GM19372 (cell line): ENCODE results near the gene MYCBP2.
"Not testable (repeated sequence)": the region's sequence is repeated elsewhere in the genome, so short reads cannot be mapped to it uniquely, and the experiment has no call there.

Source experiments
- ATAC-seq: cut with Tn5 transposase; IDR thresholded peaks from one replicate; pipeline ENCODE4 v1.9.1; 2021; ENCODE audit warnings: mild to moderate bottlenecking, low read depth, moderate library complexity; ENCODE audit not compliant: unreplicated experiment

Gene MYCBP2

DNA sequence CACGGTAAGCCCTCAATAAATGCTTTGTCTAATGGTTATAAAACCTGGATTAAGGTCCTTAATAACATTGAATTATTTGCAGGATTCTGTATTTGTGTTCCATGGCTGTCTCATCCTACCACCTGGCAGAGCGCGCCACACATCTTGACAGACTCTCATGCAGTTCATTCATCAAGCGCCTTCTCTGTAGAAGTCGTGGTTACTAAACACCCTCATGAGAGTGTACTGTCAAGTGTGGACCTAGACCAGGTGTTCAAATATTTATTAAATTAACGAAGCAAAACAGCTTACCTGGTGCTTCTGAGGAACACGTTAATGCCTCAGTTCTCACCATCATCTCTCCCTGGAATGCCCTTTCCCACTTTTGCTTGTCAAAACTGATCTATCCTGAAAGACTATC is 286.8 kb downstream of the MYCBP2 start:
- ATAC-seq: no peak

DNA sequence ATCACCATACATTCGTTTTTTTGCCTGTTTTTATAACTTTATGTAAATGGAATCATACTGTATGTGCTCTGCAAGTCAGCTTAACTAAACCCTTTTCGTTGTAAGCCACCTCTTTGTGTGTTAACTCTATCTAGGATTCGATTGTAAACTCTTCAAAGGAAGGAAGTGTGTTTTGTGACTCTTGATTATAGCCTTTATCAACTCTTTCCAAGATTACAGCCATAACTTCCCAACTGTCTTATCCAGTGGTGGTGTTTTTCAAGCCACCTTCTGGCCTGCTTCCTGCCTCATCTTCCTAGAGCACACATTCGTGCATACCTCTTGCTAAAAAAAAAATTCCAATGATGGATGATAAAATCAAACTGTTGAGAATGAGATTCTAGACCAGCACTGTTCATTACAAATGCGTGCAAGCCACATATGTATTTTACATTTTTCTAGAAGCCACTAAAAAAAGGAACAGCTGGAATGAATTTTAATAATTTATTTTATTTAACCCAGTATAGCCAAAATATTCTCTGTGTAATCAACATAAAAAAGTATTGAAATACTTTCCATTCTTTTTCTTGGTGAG is 287.9 kb downstream of the MYCBP2 start:
- no peak for ATAC-seq

DNA sequence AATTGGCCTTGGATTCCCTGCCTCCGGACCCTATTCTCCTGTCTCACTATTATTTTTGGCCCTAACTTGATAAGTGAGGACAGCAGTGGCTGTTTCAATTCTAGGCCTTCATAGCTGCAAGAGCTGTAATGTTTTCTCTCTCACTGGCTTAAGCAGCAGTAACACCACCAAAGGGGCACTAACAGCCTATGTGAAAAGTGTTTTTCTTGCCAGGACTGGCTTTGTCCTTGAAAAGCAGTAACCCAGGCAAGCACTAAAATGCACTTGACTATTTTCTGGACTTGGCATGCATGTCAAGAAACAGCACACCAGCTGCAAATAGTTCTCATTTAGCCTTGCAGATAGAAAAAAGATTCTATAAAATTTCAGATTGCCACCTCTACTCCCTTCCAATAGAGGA is 290.6 kb downstream of the MYCBP2 start:
- ATAC-seq: no peak

DNA sequence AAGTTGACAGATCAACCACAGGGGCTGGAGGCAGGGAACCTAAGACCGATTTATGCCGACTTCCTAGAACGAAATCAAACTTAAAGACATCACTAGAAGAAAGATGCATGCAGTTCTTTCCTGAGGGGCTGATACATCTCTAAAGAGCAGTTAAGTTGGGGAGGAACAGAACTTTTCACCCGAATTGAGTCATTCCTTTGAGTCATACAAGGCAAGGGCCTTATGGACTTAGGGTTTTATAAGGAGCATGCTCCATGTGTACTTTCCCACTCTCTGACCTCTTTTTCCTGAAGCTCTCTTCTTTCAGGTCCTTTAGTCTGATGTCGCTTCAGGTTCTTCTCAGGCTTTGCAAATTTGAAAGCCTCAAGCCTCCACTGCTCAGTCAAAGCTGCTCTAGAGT is 292.0 kb downstream of the MYCBP2 start:
- ATAC-seq: no peak

DNA sequence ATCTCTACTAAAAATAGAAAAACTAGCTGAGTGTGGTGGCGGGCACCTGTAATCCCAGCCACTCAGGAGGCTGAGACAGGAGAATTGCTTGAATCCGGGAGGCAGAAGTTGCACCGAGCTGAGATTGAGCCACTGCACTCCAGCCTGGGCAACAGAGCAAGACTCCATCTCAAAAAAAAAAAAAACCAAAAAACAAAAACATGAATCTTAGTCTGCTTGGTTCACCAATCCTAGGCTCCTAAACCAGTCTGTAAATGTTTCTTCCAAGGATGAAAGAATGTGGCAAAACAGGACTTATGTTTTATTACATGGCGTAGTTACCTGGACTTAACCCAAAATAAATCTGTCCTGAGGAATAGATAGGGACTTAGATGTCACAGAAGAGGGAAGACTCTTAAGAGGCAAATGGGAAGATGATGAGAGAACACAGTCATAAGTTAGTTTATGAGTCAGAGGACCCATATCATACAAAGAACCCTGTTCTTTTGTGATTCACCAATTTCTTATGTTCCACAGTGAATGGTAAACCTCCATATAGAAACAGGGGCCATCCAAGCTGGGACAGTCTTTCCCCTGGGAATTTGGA is 293.1 kb downstream of the MYCBP2 start:
- ATAC-seq: no peak

DNA sequence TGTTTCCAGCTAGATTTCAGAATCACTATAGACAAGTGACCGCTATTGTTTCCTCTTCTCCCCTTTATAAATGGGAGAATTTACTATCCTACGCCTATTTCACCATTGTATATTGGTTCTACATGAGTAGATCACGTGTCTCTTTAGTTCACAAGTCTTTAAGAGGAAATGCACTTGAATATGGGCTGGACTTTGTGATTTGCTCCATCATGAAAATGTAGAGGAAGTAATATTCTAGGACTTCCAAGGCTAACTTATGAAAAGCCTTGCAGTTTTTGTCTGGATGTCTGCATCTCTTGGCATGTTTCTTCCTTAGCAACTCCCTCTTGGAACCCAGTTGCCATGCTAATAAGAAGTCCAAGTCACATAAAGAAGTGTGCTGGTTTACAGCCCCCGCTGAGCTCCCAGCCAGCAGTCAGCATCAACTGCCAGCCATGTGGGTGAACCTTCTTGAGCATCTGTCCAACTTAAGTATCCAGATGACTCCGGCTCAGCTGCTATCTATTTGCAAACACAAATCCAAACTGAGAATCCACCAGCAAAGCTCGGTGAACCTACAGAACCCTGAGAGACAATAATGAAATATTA is 295.1 kb downstream of the MYCBP2 start:
- no peak for ATAC-seq

DNA sequence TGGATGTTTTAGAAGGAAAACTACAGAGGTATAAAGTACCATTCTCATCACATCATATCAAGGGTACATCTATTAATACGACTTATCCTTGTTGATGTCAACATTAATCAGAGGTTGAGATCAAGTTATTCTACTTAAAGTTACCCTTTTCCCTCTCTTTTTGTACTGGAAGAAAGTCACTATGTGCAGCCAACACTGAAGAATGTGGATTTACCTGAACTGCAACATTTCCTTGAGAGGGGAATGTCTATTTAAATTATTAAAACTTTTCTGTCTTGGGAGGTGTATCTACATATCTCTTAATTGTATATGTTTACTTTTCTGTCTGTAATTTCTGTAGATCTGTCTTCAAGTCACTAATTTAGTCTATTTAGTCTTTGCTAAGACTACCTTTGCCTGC is 297.5 kb downstream of the MYCBP2 start:
- ATAC-seq: no peak

DNA sequence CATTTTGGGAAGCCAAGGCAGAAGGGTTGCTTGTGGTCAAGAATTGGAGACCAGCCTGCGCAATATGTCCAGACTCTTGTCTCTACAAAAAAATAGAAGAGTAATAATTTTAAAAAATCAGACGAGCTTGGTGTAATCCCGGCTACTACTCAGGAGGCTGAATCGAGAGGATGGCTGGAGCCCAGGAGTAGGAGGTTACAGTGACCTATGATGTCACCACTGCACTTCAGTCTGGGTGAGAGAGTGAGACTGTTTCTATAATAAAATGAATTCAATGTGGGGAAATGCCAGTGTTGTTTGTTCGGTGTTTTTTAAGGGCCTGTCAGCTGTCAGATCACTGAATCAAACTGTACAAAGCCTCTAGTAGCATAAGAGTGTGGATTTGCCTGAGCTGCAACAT is 298.7 kb downstream of the MYCBP2 start:
- no peak for ATAC-seq

DNA sequence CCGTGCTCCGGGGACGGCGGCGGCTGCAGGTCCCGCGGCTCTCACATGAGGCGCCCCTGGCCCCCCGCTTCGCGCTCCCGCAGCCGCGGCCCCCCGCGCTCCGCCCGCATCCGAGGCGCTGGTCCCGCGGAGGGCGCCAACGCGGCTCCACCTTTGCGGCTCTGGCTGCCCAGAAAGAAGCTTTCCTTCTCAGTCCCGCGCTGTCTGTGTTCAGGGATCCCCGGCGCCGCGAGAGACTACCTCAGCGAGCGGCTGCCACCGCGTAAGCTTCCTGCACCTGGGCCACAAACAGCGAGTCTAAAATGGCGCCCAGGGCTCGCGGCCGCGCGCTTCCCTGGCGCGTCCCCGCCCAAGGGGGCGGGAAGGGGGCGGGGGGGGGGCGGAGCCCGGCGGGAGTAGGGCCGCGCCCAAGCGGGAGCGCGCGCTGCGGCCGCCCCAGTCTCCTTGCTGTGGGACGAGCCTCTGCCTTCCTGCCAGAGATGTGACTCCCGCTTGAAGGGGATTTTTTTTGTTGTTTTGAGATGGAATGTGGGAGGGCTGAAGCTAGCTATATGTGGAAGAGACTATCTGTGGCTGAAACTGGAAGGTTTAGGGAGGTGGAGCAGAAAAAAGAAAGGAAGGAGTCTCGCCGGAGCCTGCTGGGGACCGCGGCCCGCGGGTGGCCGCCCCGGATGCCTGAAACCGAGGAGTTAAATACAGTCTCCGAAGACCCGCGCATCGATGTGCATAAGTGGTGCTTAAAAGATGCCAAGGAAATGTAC is 299.9 kb downstream of the MYCBP2 start, which contains the start of gene FBXL3:
Gene FBXL3 (minus strand): TSS at position 299 of the 761 bp plus-strand sequence. CDS start 5,299 bp downstream, outside the sequence.
- ATAC-seq: peak; percentile 51

DNA sequence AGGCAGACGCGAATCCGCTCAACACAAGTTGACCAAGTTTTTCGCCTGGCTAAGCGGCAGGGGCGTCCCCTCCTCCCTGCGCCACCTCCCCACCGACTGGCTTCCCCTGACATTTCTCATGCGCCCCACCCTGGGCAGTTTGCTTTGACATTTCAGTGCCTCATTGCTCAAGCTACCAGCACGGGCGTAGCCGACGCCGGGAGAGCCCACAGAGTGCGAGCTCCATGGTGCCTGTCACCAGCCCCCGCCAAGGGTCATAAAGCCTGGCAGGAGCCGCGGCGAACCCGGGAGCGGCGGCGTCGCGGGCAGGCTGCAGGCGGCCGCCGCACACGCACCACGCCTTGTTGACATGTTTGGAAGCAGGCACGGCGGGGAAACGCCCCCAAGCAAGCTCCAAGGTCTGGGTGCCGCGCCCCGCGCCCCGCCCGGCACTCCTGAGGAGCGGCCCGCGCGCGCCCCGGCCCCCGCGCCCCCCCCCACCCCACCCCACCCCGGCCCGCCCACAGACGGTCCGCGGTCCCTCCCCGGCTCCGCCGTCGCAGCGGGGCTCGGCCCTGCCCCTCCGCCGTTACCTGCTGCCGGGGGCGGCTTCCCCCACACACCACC is 300.5 kb downstream of the MYCBP2 start:
- ATAC-seq: peak; percentile 55

DNA sequence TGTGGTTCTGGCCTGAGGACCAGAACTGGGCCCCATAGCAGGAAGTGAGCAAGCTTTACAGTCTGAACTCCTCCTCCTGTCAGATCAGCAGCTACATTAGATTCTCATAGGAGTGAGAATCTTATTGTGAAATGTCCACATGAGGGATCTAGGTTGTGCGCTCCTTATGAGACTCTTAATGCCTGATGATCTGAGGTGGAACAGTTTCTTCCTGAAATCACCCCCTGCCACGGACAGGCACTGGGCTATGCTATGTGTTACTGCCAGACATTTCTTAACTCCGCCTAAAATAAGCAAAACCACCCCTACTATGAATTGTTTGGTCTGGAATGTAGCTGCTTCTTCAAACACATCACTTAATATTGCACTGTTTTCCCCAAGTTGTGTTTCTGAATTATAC is 304.6 kb downstream of the MYCBP2 start:
- no peak for ATAC-seq

DNA sequence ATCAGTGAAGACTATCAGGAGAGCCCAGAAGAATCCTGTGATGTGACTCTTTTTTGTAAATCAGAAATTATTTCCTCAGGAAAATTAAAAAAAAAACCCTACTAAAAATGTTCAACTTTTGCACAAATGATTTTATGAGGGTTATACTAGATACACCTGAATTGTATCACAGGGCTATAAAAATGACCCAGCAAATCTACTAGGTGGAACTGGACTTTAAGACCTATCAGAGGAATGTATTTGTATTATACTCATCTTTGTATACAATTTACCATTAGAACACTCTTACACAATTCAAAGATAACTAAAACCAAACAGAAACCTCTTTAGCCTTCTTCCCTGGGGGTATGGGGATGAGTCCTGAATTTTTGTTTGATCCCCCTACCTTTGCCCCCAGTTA is 307.1 kb downstream of the MYCBP2 start:
- no peak for ATAC-seq

DNA sequence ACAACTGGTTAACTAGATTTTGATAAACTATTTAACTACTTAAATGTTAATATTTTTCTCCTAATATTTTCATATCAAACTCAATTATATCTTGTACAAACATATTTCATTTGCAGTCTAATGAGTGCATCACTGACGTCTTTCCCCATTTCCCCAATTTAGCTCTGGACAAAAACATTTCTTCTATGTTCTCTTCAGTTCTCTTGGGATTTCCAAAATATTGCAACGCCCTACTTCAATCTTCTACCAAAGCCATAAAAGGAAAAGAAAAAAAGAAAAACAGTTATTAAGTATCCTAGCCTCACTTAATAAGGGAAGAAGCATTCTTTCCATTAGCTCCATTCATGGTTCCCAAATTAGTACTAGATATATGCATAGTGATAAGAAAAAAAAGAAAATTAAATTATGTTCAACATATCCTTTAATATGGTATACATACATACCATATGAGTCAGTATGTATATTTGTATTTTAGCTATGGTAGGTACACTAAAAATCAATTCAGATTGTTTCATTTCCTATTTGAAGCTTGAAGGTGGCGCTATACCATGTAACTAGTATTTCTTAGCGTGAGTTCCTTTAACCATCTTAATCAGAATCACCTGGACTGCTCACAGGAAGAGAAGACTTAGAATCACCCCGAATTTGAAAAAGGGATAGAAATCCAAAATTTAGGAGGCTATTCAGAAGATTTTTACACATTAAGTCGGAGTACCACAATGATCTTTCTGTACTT is 309.8 kb downstream of the MYCBP2 start:
- no peak for ATAC-seq

DNA sequence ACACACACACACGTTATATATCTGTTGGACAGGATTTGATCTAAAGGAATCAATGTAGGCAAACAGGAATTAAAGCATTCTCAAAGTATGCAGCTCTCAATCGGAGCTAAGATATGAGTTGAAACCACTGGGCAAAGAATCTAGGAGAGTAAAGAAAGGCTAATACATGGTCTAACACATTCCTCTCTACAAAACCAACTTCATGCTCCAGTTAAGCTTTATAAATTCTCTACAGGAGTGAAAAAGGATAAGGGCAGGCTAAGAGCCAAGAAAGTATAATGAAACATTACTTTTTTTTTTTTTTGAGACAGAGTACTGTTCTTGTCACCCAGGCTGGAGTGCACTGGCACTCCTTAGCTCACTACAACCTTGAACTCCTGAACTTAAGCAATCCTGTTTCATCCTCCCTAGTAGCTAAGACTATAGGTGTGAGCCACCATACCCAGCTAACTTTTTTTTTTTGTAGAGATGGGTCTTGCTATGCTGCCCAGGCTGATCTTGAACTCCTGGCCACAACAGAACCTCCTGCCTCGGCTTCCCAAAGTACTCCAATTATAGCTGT is 310.6 kb downstream of the MYCBP2 start:
- ATAC-seq: no peak

DNA sequence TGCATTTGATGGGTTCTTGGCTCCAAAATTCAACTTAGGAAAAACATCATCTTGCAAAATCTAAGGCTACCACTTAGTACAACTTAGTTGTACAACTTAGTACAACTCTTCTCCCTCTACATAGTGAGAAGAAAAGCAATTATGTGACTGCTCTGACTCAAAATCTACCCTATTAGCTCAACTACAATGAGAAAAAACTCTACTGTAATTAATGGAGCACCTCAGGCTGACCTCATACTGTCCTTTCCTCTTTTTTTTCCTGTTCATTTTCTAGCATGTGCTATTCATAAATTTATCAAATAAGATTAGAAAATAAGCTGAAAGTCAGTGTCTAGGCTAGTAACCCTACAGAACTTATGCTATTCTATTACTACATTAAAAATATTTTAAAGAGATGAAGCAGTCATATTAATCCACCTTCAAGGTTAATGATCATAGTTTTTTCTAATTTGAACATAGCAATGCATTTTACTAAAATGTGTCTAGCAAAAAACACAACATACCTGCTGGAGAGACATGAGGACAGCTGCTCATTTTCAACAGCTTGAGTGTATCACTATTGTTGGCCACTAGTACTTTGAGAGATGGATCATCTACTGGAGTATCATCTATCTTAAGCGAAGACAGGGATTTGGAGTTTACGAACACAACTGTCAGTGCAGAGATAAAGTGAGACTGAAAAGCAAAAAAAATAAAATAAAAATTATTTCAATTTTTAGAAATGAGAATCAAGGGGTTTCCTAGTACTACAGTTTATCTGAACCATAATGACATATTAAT is 311.8 kb downstream of the MYCBP2 start:
- no peak for ATAC-seq

DNA sequence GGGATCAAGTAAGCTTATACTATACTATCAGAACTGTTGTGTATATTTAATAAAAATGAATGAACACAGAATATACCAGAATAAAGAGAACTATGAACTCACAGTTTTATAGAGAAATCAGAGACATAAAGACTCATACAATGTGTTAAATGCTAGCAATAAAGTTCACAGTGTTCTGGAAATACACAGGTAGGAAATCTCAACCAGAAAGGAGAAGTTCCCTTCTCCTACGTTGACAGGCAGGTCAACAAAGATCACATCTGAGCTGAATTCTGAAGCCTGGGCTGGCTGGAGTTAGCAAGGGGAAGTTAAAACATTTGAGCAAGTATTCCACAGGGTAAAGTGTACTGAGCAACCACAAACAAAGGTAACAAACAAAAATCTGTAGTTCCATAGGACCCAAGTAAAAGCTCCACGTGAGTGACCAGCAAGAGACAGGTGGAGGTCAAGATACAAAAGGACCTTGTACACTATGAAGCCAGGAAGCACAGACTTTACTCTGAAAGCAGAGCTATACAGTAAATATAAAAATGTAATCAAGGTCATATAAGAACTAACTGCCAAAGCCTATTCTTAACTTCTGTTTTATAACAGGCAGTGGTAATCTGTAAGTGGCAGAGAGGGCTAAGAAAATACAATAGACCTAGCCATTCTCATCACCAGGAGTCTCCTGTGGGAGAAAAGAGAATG is 312.9 kb downstream of the MYCBP2 start:
- no peak for ATAC-seq

DNA sequence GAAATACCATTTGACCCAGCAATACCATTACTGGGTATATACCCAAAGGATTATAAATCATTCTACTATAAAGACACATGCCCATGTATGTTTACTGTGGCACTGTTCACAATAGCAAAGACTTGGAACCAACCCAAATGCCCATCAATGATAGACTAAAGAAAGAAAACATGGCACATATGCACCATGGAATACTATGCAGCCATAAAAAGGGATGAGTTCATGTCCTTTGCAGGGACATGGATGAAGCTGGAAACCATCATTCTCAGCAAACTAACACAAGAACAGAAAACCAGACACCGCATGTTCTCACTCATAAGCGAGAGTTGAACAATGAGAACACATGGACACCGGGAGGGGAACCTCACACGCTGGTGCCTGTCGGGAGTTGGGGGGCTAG is 317.2 kb downstream of the MYCBP2 start:
- ATAC-seq: not testable (repeated sequence)

DNA sequence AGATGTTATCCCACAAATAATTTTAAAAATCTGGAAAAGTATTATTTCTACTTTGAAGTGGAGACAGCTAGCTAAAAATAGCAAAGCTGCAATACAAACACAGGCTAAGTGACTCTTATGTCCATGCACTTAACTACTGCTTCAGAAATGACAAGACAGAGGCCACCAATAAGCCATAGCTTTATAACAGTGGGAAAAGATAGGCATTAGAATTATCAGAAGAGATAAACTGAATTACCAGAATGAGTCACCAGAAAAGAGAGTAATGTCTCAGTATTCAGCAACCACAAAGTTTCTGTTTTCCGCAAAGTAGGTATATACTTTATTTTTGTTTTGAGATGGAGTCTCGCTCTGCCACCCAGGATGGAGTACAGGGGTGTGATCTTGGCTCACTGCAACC is 317.9 kb downstream of the MYCBP2 start:
- no peak for ATAC-seq

DNA sequence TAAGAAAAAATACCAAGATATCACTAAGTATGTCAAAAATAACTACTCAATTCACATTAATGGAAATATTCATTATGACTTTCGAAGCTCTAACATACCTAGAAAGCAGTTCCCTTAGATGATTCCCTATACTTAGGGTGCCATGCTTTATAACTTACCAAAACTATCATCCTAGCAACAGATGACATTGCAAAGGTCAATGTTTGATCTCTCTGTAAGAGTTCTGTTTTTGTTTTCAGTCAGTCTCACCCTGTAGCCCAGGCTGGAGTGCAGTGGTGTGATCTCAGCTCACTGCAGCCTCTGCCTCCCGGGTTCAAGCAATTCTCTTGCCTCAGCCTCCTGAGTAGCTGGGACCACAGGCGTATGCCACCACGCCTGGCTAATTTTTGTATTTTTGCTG is 318.6 kb downstream of the MYCBP2 start:
- ATAC-seq: not testable (repeated sequence)
